Activated naive CD4-positive, alpha-beta T cell treated with anti-CD3 and anti-CD28 coated beads for 36 hours (primary cell): Measurements from ENCODE around the gene TXNDC11. TPM values are rescaled to one million over a fixed set of nuclear protein-coding genes. Genes with fewer than 3 reads are reported as not detected.

Source experiments
- CTCF ChIA-PET: fragments of 350-600 bp; sonication (Branson Sonifier 250); formaldehyde crosslinking; loops from one replicate; lab custom pipeline; 2021; ENCODE audit warnings: antibody characterized with exemption; lab: Charles Lee
- DNase-seq: peaks from one replicate; pipeline ENCODE4 v3.0.0-alpha.2; 2020
- H3K27ac Mint-ChIP-seq: one replicate; pipeline ENCODE4 v1.8.0; 2021; ENCODE audit warnings: mild to moderate bottlenecking, mixed read lengths
- H3K27me3 Mint-ChIP-seq: one replicate; pipeline ENCODE4 v1.8.0; 2021; ENCODE audit warnings: low read depth, mixed read lengths
- H3K36me3 Mint-ChIP-seq: one replicate; pipeline ENCODE4 v1.8.0; 2021; ENCODE audit warnings: low read depth, mixed read lengths
- H3K4me1 Mint-ChIP-seq: one replicate; pipeline ENCODE4 v1.8.0; 2021; ENCODE audit warnings: low read depth, mixed read lengths
- H3K4me3 Mint-ChIP-seq: one replicate; pipeline ENCODE4 v1.8.0; 2021; ENCODE audit warnings: mild to moderate bottlenecking, moderate library complexity, mixed read lengths
- H3K9me3 Mint-ChIP-seq: one replicate; pipeline ENCODE4 v1.8.0; 2021; ENCODE audit warnings: mixed read lengths
- intact Hi-C: fragments of 100-400 bp; cut with micrococcal nuclease; formaldehyde crosslinking; loops from one replicate; pipeline ENCODE4 v1.15.1; 2023
- total RNA-seq, 2 experiments: library from RNA; stranded (reverse); gene quantifications; one replicate each; pipeline ENCODE4 v1.2.3, GENCODE V29; 2021

The TXNDC11 gene
- total RNA-seq, 2 experiments from 2014 or later = 24.6 to 25.5 TPM

DNA sequence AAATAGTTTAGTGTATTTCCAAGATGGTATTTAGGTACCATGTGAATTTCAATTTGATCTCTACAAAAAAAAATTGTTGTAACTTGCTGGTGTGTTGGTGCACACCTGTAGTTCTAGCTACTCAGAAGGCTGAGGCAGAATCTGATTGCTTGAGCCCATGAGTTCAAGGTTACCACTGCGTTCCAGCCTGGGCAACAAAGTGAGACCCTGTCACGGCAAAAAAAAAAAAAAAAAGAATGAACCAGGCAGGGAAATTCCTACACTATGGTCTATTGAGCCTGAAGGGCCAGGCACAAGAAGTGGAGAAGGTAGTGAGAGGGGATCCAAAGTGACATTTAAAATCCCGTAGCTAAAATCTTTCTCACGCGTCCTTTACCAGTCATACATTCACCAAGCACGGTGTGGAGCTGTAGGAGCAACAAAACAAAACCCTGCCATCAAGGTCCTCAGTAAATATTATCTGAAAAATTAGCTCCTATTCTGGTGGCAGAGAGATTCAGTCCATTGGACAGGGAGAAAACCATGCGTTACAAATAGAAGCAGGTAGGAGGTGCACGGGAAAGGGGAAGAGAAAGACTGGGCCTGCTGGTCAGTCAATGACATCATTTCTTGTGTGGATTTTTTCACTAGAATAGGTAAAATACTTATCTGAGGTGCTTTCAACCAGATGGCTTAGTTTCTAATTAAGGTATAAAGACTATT lies 27.3 kb downstream of the TXNDC11 start:
- Mint-ChIP-seq H3K9me3 (no peaks in the 10 kb centered on the region), H3K4me3 (no peak overlapping the region), H3K4me1 (peaks cover 6% of the 10 kb centered on the region), H3K36me3 (peaks cover 16% of the 10 kb centered on the region), H3K27ac (no peak overlapping the region), H3K27me3 (no peaks in the 10 kb centered on the region)
- CTCF ChIA-PET = interaction anchor here (0.6 to 3.2 kb wide), 24 partner anchors 10 to 752 kb away, joined by 3 to 18 read pairs (median 5); no protein-coding TSS in a partner anchor
- intact Hi-C loops = no loop called here
- DNase-seq = no peak

DNA sequence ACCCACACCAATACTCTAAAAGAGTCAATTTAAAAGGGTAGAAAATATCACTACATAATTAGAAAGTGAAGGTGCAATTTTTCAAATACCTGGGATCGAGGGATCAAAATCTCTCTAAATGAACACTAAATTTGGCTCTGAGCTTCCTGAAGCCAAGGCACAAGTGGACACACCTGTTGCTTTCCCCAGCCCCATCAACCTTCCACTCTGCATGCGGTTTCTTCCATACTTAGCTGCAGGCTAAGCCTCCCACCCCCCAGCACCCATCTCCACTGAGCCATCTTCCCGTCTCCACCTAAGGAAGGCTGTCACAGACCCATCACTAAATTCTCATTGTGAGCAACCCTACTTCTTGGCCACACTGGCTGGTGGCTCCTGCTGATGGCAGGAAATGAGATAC lies 30.5 kb downstream of the TXNDC11 start:
- no peaks in the 10 kb centered on the region for H3K9me3 Mint-ChIP-seq
- CTCF ChIA-PET = interaction anchor here (0.6 to 1.5 kb wide), 8 partner anchors 11 to 316 kb away, joined by 3 to 5 read pairs (median 4); no protein-coding TSS in a partner anchor
- H3K27ac Mint-ChIP-seq = no peak overlapping the region
- no peak overlapping the region for H3K4me3 Mint-ChIP-seq
- DNase-seq = no peak
- H3K27me3 Mint-ChIP-seq = no peaks in the 10 kb centered on the region
- peaks cover 21% of the 10 kb centered on the region for H3K36me3 Mint-ChIP-seq
- H3K4me1 Mint-ChIP-seq = peaks cover 6% of the 10 kb centered on the region
- intact Hi-C loops = loop anchor here (5.0 kb wide), 1 partner anchor 45 kb away; the partner anchor contains the start of gene SNN

DNA sequence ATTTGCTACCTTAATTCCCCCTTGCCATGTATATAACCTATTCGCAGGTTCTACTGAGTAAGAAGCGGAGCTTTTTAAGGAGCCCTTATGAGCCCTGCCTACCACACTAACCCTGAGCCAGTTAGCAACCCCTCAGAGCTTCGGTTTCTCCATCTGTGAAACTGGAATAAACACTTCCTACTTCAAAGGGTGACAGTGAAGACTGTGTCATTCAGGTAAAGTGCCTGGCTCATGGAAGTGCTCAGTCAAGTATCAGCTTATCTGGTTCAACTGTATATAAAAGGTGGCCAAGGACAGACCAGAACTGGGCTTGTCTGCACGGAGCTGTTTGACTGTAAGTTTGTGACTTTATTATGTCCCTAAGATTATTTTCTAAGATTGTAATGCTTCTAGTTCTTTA lies 31.0 kb downstream of the TXNDC11 start:
- H3K36me3 Mint-ChIP-seq = peaks cover 21% of the 10 kb centered on the region

DNA sequence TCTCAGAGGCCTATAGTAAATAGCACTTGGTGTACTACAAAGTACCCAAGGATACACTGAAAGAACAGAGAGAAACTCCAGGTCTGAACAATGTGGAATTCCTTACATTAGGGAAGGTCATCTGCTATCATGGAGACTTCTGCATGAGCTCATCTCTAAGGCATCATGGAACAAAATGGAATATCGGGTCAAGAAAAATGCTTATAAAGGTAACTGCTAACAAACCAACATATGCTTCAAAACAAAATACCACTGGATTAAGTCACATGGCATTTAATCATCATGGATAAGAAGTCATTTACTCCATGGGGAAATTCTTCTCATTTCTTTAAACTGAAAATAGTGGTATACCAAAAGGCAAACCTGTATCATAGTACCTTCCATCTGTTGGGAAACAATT lies 34.2 kb downstream of the TXNDC11 start:
- Mint-ChIP-seq H3K27me3 (no peaks in the 10 kb centered on the region), H3K4me3 (no peak overlapping the region), H3K27ac (no peak overlapping the region), H3K36me3 (peaks cover 18% of the 10 kb centered on the region), H3K4me1 (peaks cover 4% of the 10 kb centered on the region), H3K9me3 (no peaks in the 10 kb centered on the region)
- CTCF ChIA-PET = interaction anchor here (0.5 to 1.2 kb wide), 2 partner anchors 46 to 68 kb away, joined by 3 read pairs; no protein-coding TSS in a partner anchor
- no peak for DNase-seq
- intact Hi-C loops = no loop called here

More for the DNA sequence above, 31.0 kb downstream of the TXNDC11 start:
- no peak overlapping the region for H3K4me3 Mint-ChIP-seq
- no peaks in the 10 kb centered on the region for H3K27me3 Mint-ChIP-seq
- peaks cover 6% of the 10 kb centered on the region for H3K4me1 Mint-ChIP-seq
- no peak for DNase-seq
- no peak overlapping the region for H3K27ac Mint-ChIP-seq
- H3K9me3 Mint-ChIP-seq = no peaks in the 10 kb centered on the region
- CTCF ChIA-PET = interaction anchor here (0.5 to 1.4 kb wide), 7 partner anchors 11 to 316 kb away, joined by 3 to 4 read pairs (median 4); no protein-coding TSS in a partner anchor
- intact Hi-C loops = loop anchor here (5.0 kb wide), 1 partner anchor 44 kb away; the partner anchor contains the start of gene SNN

DNA sequence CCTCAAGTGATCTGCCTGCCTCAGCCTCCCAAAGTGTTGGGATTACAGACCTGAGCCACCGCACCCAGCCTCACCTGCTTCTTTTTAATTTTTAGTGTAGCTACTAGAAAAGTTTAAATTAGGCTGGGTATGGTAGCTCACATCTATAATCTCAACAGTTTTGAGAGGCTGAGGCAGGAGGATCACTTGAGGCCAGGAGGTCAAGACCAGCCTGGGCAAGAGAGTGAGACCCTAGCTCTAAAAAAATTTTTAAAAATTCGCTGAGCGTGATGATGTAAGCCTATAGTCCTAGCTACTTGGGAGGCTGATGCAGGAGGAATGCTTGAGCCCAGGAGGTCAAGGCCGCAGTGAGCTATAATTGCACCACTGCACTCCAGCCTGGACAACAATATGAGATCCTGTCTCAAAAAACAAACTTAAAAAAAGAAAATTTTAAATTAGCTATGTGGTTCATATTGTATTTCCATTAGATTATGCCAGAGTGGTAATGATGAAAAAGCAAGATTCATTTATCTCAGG lies 34.9 kb downstream of the TXNDC11 start:
- H3K4me3 Mint-ChIP-seq = no peak overlapping the region
- H3K27me3 Mint-ChIP-seq = no peaks in the 10 kb centered on the region
- no peak for DNase-seq
- peaks cover 4% of the 10 kb centered on the region for H3K4me1 Mint-ChIP-seq
- H3K36me3 Mint-ChIP-seq = peaks cover 20% of the 10 kb centered on the region
- H3K9me3 Mint-ChIP-seq = no peaks in the 10 kb centered on the region
- intact Hi-C loops = no loop called here
- CTCF ChIA-PET = interaction anchor here (0.5 to 1.2 kb wide), 2 partner anchors 47 to 68 kb away, joined by 3 read pairs; no protein-coding TSS in a partner anchor
- no peak overlapping the region for H3K27ac Mint-ChIP-seq

DNA sequence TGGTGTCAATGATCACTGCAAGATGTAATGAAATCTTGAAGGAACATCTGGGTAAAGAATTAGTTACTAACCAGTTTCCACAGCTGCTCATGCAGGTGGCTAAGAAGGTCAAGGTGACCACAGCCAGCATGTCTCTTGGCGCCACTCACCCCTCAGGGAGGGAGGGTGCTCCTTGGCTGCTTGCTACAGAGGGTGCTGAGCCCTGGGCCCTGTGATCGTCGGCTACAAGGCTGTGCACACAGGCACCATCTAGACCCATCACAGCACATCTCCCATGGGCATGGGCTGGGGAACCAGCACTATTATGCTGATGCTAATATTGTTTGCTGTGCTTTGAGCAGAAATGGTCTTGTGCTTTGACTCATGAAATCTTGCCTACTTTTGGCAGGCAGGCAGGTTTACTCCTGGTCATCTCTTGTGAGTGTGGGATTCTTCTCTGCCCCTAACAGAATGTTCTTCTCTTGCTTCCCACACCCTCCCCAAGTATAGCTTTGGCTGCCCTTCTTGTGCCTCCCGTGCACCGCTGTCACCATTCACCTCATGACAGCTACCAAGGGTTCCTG lies 36.4 kb downstream of the TXNDC11 start:
- H3K27ac Mint-ChIP-seq = no peak overlapping the region
- no peak for DNase-seq
- CTCF ChIA-PET = interaction anchor here (2.8 kb wide), 1 partner anchor 8 kb away, joined by 18 read pairs; no protein-coding TSS in a partner anchor
- peaks cover 8% of the 10 kb centered on the region for H3K4me1 Mint-ChIP-seq
- peaks cover 23% of the 10 kb centered on the region for H3K36me3 Mint-ChIP-seq
- no peaks in the 10 kb centered on the region for H3K27me3 Mint-ChIP-seq
- intact Hi-C loops = no loop called here
- H3K9me3 Mint-ChIP-seq = no peaks in the 10 kb centered on the region
- H3K4me3 Mint-ChIP-seq = no peak overlapping the region

DNA sequence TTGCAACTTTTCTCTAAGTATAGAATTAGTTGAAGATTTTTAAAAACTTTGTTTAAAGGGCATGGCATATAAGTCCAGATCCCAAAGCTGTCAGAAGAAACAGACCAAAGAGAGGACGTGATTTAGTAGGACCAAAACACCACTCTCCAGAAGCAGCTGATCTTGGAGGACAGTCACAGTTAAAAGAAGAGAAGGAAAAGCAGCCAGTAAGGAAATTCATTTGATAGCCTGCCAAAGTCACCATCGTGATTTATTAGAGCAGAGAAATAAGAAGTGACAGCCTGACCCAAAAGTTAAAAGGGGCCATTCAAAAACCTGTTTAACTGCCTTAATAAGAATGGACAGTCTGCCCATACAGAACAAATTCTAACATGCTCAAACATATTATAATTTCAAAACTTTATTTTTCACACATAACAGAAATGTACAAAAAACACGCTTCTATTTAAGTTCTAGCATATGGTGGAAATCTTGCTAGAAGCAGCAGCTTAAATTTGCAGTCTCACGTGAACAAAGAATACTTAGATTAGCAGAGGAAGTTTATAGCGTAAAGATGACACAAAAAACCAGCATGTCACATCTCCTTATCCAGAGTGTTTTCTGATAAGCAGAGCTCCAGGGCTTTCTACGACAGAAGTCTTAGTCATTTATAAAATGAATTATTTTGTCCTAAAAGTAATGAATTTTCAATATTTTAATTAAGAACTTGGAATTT lies 37.2 kb downstream of the TXNDC11 start:
- Mint-ChIP-seq H3K36me3 (peaks cover 21% of the 10 kb centered on the region), H3K9me3 (no peaks in the 10 kb centered on the region), H3K27me3 (no peaks in the 10 kb centered on the region), H3K4me1 (peaks cover 11% of the 10 kb centered on the region), H3K4me3 (no peak overlapping the region), H3K27ac (no peak overlapping the region)
- CTCF ChIA-PET = interaction anchor here (2.8 kb wide), 1 partner anchor 9 kb away, joined by 18 read pairs; no protein-coding TSS in a partner anchor
- intact Hi-C loops = no loop called here
- no peak for DNase-seq

DNA sequence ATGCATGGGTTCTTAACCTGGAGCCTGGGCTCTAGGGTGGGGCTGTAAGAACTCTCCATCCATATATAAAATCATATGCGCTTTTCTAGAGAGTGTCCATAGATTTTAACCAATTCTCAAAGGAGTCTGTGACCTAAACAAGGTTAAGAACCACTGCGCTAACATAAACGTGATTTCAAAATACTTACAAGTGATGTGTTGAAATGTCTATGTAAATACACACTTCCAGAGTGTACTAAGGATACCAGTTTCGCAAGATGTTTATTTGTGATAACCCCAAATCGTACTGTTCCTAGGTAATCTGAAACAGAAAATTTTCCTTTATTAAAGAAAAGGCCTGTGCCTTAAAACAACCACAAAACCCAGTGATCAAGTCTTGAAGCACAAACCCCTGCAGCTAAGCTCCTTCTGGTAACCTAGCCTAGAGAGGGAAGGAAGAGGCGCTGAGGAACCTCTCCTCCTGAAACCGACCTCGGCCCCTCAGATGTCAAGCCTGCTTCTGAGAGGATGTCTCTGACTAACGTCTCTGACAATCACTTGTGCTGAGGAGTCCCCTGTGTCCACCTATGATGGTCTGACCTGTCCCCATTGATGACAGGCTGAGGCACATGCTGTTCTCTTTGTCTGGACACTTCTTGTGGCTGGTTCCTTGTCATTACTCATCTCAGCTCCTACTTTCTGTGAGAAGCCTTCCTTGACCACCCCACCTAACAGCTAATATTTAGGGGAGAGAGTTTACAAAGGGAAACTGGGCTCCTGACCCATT lies 42.2 kb downstream of the TXNDC11 start:
- no peak overlapping the region for H3K4me3 Mint-ChIP-seq
- peaks cover 40% of the 10 kb centered on the region for H3K4me1 Mint-ChIP-seq
- H3K27ac Mint-ChIP-seq = no peak overlapping the region
- DNase-seq = no peak
- H3K9me3 Mint-ChIP-seq = no peaks in the 10 kb centered on the region
- peaks cover 30% of the 10 kb centered on the region for H3K36me3 Mint-ChIP-seq
- H3K27me3 Mint-ChIP-seq = no peaks in the 10 kb centered on the region
- intact Hi-C loops = no loop called here
- CTCF ChIA-PET = interaction anchor here (0.8 kb wide), 1 partner anchor 45 kb away, joined by 5 read pairs; no protein-coding TSS in a partner anchor

DNA sequence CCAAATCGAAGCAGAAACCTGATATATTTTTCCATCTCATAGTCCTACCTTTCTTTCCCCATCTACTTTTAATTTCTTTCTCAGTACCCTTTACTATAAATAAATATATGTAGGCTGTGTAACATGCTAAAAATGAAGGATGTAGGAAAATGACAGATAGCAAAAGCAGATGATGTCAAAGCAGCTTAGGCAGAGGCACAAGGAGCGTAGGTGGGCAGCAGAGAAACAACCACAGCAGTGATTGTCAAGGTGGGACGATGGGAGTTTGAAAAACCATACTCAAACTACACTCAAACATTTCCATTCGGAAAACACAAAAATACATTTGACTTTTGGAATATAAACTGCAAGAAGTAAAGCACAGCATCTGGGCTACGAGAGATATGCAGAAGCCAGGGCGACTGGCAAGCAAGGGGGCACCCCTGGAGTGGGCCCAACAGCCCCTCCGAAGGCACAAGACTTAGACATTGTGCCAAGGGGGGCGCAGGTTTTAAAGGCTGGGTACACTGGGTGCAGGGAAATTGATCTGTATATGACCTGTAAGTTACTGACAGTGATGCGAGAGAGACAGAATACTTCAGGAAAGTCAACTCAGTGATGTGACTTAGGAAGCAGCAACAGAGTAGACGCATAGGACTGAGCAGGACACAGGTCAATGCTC lies 43.3 kb downstream of the TXNDC11 start:
- Mint-ChIP-seq H3K27ac (peak overlapping the region; percentile 71), H3K9me3 (no peaks in the 10 kb centered on the region), H3K4me1 (peaks cover 40% of the 10 kb centered on the region), H3K4me3 (no peak overlapping the region), H3K36me3 (peaks cover 24% of the 10 kb centered on the region), H3K27me3 (no peaks in the 10 kb centered on the region)
- intact Hi-C loops = loop anchor here (2.0 to 5.0 kb wide), 2 partner anchors 113 to 368 kb away; no protein-coding TSS in a partner anchor
- no peak for DNase-seq
- CTCF ChIA-PET = no interaction called here

DNA sequence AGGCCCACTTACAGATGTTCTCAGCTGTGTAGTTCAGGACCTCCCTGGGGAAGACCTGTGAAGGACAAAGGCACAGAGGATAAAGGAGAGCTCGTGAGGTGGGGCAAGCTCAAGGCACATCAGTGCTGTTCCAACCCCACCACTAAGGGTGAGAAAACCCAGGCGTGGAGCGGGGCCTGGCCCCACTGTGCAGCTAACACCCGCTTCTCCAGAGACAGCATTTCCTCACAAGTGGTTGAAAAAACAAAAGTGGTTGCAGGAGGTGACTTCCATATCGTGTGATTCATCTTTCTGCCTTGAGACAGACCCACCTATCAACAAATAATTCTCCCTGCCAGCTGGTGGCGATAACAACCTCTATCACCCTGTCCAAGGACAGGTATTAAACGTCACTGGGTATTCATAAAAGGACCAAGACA lies 44.4 kb downstream of the TXNDC11 start:
- Mint-ChIP-seq H3K27me3 (no peaks in the 10 kb centered on the region), H3K4me1 (peaks cover 39% of the 10 kb centered on the region), H3K4me3 (no peak overlapping the region), H3K27ac (peak overlapping the region; percentile 15), H3K9me3 (no peaks in the 10 kb centered on the region), H3K36me3 (peaks cover 22% of the 10 kb centered on the region)
- peak; percentile 75 for DNase-seq
- CTCF ChIA-PET = interaction anchor here (0.6 to 2.5 kb wide), 9 partner anchors 10 to 291 kb away, joined by 3 to 15 read pairs (median 4); no protein-coding TSS in a partner anchor
- intact Hi-C loops = loop anchor here (1.0 to 5.0 kb wide), 3 partner anchors 44 to 369 kb away; partner anchors contain the start of gene TXNDC11

DNA sequence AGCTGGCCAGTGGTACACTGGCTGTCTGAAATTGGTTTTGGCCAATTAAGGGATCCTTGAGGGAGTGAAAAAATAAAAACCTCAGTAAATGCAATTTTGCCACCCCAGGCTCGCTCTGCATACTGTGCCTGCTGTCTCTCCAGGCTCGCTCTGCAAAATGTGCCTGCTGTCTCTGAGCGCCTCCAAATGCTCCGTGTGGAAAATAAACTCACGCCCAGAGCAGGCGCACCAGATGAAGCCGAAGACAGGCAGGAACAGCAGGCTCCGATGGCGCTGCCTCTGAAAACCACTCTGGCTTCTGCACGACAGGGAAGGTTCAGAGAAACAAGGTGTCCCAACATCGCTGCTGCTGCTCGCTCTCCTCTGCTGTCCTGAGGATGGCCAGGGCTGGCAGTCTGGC lies 45.3 kb downstream of the TXNDC11 start:
- no peaks in the 10 kb centered on the region for H3K27me3 Mint-ChIP-seq
- H3K27ac Mint-ChIP-seq = no peak overlapping the region
- H3K4me3 Mint-ChIP-seq = no peak overlapping the region
- DNase-seq = no peak
- peaks cover 39% of the 10 kb centered on the region for H3K4me1 Mint-ChIP-seq
- H3K36me3 Mint-ChIP-seq = peaks cover 24% of the 10 kb centered on the region
- intact Hi-C loops = loop anchor here (5.0 kb wide), 1 partner anchor 370 kb away; no protein-coding TSS in a partner anchor
- H3K9me3 Mint-ChIP-seq = no peaks in the 10 kb centered on the region
- CTCF ChIA-PET = interaction anchor here (1.0 to 2.5 kb wide), 5 partner anchors 9 to 165 kb away, joined by 3 to 15 read pairs (median 5); no protein-coding TSS in a partner anchor
